Activated CD8-positive, alpha-beta memory T cell treated with anti-CD3 and anti-CD28 coated beads, Interleukin-2, amount 50 U/mL, for 1 hour (primary cell): ENCODE data around the gene HPX.
A peak's percentile ranks its signal among the peaks of the same experiment; 100 is the strongest.
"Not testable (repeated sequence)": the region's sequence is repeated elsewhere in the genome, so short reads cannot be mapped to it uniquely, and the experiment has no call there.

Source experiments
- DNase-seq: peaks from one replicate; pipeline ENCODE4 v3.0.0-alpha.2; 2020; ENCODE audit errors: extremely low read depth

HPX gene

DNA sequence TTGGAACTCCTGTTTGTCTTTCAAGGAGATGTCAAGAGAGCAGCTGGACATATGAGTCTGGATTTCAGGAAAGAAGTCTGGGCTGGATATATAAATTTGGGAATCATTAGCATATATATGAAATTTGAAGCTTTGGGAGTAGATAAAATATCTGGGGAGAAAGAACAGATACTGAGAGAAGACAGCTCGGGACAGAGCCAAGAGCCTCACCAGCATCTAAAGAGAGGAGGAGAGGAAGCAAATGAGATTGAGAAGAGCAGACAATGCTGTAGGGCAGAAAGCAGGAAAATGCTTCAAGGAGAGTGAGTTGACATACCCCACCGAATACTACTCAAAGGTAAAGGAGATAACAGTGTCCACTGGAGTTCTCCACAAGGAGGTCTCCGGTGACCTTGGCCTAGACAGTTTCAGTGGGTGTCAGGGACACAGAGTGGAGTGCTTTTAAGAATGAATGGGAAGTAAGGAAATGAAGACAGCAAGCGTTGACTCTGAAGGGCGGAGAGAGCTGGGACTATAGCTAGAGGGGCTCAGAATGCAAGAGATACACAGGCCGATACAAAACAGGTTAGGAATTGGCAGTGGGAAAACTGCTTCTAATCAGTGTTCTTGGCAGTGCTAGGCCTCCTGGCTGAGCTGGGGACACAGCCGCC lies 22.8 kb downstream of the HPX start:
- DNase-seq = no peak

DNA sequence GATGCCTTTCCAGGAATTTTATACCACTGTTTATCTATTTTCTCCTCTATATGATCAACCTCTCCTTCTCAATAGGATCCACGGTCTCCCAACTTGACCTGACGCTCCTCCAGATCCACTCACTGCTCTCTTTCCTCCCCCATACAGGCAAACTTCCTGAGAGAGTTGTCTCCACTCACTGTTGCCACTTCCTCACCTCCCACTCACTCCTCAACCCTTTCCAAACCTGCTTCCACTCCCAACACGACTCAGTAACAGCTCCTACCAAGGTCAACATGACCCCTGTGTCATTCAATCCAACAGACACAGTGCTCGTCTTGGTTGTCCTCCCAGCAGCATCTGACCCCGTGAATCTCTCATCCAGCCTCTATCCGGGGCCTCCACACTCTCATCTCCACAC lies 25.0 kb downstream of the HPX start:
- no peak for DNase-seq

DNA sequence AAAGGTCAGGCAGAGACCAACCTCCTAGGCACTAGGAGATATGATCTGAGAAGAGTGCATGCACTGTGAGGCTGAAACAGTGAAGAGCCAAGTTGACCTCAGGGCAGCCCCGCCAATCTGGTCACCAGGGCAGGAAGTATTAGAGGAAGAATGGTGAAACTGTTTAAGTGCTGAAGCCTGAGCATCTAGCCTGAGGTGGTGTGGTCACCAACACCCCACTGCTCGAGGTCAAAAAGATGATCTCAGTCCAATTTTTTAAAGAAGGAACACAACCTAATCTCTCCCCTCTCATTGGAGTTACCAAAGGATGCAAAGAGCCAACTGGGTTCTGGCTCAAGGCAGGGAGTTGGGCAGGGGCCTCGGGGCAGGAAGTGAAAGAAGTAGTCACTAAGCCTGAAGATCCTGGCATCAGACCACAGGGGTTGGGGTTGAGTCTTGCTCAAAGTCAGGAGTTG lies 25.9 kb downstream of the HPX start:
- DNase-seq = no peak

DNA sequence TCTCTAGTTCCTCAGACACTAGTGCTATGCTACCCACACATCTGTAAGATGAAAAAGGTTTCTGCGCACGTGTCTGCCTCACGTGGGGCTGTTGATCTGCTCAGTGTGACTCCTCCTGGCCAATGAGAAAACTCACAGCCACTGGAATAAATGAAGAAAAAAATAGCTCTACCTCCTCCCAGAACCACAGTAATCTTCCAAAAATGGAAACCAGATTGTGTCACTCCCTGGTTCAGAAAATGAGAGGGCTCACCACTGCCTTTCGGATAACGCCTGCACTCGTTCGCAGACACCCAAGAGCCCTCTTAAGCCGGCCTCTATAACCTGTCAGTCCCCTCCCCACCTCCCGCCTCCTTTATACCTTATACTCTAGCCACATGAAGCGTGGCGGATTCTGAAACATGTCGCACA lies 27.0 kb downstream of the HPX start:
- DNase-seq = peak; percentile 49

DNA sequence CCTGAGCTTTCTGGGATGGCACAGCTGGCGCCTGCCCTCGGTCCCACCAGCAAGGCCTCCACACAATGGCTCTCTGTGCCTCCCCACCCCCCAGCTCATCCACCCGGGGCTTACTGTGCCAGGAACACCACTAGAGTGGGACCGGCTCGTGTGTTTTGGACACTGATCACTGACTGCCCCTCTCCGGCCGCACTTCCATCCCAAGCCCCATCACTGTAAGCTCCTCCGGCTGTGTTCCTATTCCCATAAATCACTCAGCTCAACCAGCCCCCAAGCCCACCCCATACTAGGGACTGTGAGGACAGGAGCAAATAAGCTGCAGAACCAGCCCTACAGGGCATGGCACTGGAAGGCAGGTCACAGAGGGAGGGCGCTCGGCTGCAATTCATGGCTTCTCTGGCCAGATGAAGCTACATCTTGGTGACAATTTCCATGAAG lies 29.2 kb downstream of the HPX start:
- no peak for DNase-seq

DNA sequence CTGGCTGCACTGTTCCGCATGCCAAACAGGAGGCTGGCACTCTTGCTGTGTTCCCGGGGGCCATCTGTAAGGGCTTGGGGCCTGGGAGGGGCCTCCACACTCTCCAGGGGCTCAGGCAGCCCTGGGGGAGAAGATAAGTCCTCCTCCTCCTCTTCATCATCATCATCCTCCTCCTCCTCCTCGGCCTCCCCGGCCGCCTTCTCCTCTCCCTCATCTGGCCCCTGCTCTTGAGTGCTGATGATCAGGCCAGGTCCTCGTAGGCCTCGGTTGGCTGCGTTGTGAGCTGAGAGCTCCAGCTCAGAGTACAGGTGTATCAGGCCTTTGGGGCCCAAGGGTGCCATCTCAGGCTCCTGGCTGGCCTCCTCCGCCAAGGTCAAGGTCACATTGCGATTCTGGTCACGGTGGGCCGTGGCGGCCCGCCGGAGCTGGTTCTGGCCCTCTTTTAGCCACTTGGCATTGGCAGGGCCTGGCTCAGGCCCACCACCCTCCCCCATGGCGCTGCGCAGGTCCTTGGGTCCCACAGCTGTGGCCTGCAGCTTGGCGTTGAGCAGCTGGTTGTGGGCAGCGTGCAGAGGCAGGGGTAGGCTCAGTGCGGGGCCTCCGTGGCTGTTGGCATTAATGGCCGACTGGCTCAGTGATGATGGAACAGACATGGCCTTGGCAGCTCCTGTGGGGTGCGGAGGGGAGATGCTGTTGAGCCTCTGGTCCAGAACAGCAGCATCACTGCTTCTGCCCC lies 29.9 kb downstream of the HPX start:
- DNase-seq = no peak

DNA sequence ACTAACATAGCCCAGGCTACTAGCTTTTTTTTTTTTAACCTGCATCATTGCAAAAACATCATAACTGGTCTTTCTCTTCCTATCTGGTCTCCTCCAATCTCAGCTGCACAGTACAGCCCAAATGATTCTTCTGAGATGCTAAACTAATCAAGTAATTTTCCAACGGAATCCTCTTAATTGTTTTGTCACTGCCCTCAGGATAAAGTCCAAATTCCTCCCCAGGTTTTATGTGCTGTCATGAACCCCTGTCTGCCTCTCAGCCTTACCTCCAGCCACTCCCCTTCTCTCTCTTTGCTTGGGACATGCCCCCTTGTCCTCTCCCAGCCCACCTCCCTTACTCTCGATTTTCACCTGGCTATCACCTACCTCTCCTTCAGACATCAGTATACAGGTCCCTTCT lies 34.4 kb downstream of the HPX start:
- DNase-seq = no peak

DNA sequence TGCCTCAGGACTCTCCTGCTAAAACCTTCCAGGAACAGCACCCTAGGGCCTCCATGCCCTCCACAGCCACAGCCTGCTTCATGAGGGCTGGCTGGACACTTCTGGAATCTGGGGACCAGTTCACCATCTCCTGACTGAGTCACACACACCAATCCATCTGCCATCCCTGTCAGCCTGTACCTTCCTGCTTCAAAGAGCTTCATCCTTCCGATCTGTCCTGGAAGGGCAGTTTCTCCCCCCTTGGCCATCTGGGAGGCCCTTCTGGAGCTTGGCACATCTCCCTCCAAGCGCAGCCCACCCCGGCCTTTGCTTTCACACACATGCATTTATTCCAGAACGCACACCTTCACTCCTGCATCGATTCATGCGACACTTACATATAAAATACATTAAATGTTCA lies 34.9 kb downstream of the HPX start:
- no peak for DNase-seq

DNA sequence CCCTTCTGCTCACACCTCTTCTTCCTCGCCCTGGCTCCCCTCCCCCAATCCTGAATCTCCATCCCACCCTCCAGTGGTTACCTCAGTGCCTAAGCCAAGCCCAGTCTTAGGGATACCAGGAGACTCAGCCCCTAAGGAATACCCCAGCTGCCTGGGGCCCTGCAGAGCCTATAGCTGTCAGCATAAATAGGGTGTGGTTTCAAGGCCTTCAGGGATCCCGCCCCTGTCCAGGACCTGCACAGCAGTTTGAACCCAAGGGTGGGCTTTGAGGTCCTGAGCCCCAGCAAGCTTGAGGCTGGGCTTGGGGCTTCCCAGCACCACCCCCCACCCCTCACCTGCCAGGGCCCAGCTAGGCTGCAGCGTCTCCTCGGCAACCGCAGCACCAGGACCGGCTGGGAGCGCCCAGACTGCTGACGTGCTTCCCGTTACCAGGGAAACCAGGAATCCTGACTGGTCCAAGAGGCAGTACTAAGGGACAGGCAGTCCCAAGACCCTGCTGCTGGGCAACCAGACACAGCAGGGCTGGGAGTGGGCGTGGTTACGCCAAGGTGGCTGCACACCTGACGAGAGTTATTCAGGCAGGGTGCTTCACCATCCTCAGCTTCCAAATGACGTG lies 35.6 kb downstream of the HPX start:
- DNase-seq = no peak

DNA sequence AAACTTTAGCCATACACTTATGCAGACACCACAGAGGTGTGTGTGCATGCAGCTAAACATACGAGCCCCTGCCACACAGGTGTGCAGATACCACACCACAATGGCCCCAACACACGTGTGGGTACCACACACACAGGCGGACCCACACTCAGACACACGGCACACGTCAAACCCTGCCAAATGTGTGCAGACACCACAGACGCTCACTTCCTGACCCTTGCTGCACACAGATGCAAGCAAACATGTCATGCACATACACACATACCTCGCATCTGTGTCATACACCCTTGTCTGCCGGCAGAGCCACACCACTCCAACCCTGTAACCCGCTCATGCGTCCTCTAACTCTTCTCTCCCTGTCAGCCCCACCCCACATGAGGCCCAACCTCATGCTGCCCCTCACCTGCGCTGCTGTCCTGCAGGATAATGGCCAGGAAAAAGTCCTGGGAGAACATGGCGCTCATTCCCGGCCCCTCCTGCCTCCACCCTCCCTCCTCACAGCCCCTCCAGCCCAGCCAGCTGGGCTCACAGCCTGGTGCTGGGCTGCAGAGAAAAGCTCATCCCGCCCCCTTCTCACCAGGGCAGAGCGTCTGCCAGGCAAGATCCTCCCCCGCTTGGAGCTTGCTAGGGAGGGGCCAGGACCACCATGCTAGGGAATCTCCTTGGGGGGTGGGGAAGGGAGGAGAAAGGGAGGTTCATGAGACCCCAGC lies 36.3 kb downstream of the HPX start:
- DNase-seq = no peak

DNA sequence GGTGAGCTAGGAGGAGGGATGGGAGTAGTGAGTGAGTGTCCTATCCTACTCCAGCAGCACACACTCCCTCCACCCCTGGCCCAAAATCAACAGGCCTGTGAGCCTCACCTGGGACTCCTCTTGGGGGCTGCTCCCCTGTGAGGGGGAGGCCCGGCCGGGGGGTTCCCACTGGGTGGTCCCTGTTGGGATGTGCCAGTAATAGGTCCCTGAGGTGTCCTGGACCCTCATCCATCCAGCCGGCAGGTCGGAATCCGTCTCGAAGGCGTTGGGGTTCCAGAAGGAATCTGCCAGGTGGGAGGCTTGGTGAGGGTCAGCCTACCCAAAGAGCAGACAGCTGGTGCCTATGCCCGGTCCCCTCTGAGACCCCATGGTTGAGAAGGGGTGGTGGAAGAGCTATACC lies 37.2 kb downstream of the HPX start:
- DNase-seq = no peak

DNA sequence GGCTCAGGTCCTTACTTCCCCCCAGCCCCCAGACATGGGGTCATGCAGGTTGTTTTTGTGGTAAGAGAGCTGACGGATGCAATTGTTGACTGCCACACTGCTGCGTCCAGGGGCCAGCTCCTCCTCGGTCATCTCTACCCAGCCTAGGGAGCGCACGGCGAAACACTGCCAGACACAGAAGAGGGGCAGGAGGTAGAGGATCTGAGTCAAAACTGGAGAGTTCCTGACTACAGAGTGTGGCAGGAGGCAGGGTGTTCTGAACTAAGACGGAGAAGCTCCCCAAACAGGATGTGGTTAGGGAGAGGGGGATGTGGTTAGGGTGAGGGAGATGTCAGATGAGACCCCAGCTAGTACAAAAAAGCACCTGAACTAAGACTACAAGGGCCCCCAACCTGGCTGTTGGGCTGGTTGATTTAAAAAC lies 38.2 kb downstream of the HPX start:
- peak; percentile 61 for DNase-seq

DNA sequence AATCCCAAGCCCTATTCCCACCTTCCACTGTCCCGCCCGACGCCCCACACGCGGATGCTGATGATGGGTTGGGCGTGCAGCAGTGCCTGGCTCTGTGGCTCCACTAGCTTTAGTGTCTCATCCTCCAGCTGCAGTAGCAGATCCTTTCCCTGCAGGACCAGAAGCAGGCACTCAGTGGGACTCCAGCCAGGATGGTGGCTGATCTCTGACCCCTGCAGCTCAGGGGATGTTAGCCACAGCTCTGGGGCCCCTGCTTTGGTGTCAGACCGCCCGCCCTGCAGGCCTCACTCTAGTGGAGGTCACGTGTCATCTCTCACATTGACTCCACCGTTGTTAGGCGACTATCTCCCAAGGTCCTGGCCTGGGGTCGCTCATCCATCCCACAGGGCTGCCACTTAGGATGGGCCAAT lies 38.7 kb downstream of the HPX start:
- no peak for DNase-seq

DNA sequence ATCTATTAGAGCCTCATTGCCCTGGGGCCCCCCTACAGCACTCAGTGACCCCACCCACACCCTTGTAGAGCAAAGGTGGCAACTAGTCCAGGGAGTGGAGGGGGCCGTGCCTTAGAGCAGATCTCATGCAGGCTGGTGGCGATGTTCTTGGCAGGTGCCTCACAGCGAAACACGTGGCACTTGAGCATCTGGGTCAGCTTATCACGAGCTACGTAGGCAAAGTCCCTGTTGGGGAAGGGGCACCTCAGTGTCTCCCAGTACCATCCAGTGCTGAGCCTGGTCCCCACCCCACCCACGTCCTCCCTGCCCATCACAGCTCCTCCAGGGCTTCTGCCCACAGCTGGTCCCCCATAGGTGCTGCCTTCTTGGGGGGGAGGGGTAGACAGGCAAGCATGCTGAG lies 39.3 kb downstream of the HPX start:
- DNase-seq = no peak

DNA sequence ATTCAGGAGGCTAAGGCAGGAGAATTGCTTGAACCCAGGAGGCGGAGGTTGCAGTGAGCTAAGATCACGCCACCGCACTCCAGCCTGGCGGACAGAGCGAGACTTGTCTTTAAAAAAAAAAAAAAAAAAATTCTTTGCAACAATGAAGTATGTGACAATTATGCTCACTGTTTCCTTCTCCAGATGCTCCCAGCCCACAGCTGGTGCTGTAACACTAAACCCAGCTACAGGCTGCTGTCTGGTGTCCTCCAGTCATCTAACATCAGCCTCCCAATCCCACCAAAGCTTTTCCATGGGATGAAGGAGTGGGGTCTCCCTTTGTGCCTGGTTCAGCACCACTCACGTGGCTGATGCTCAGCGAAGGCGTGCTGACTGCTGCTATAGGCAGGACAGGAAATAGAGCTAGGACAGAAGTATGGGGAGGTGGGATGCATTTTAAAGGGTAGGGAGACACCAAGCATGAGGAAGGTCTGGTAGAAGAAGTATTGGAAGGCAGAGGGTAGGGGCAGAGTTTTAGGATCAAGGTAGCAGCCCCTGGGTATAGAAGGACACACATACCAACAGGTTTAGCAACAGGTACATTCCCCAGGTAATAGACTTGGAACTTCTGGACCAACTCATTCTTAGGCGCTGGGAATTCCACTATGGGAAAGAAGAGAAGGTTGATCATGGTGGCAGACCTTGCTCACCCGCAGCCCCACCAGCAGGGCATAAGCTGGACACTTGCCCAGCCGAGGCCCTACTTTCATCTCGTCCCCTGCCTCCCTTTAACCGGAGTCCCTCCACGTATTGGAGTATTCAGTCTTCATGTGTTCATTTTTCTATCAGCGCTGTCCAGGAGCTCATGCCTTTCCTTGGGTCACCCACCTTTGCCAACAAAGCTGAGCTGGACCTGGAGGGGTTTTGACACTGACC lies 40.1 kb downstream of the HPX start:
- DNase-seq = no peak

DNA sequence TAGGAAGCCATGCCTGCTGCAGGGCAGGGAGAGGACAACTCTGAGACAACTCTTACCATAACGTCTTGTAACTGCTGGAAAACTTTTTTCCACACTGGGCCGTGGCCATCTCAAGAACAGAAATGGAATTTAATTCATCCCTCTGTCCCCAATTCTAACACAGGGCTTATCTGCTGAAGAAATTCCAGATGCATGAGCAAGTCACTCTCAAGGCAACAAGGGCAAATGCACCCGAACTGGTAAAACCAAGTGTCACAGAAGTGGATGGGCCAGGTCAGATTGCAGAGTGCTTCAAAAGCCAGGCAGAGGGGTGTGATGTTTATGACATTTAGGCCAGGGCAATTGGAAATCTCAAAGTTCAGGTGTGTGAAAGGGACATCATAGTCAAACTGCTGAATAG lies 43.2 kb downstream of the HPX start:
- DNase-seq = no peak

DNA sequence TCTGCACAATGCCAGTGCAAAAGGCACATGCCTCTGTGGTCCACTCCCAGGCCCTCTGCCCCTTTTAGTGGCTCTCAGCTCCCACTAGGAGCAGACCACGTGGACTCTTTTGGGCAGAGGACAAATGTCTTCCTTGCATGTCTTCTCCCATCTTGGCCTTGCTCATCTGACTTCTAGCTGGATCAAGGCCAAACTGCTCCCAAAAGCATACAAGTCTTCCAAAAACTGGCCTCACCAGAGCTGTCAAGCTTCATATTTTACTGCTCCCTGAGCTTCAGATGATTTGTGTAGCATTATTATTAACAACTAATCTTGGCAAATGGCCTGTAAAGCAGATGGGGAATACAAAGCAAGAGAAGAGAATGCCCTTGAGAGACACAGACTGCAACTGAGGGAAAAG lies 43.6 kb downstream of the HPX start:
- no peak for DNase-seq

DNA sequence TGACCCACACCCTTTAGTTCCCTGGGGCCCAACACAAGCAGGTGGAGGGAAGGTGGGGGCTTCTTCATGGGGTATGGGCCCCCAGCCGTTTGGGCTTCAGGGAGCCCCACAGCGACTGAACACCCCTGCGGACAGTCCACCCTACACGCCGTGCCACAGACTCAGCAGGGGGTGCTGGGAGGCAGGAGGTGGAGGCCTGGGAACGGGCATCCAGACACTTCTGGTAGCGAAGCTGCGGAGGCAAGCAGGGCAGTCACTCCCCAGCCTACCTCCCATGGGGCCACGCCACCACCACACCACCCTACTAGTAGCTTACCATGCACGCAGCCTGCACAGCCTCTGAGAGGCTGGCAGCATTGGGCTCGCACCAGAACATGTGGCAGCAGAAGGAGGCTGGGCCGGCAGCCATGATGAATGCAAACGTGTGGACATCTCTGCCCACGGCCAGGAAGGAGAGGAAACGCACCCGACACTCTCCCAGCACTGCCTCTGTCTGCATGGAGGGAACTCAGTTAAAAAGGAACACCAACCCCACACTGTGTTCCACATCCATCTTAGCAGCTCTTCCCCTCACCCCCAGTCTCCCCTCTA lies 45.2 kb downstream of the HPX start:
- DNase-seq = no peak

DNA sequence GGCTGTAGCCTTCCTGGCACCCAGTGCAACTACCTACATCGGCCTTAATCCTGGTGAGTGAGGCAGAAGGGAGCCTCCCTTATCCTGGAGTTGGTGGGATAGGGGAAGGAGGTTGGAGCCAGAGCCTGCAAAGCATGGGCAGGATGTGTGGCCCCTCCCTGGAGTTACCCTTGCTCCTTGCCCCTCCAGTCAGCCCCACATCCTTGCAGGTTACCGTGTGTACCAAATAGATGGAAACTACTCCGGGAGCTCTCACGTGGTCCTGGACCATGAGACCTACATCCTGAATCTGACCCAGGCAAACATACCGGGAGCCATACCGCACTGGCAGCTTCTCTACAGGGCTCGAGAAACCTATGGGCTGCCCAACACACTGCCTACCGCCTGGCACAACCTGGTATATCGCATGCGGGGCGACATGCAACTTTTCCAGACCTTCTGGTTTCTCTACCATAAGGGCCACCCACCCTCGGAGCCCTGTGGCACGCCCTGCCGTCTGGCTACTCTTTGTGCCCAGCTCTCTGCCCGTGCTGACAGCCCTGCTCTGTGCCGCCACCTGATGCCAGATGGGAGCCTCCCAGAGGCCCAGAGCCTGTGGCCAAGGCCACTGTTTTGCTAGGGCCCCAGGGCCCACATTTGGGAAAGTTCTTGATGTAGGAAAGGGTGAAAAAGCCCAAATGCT lies 46.7 kb downstream of the HPX start:
- DNase-seq = no peak

DNA sequence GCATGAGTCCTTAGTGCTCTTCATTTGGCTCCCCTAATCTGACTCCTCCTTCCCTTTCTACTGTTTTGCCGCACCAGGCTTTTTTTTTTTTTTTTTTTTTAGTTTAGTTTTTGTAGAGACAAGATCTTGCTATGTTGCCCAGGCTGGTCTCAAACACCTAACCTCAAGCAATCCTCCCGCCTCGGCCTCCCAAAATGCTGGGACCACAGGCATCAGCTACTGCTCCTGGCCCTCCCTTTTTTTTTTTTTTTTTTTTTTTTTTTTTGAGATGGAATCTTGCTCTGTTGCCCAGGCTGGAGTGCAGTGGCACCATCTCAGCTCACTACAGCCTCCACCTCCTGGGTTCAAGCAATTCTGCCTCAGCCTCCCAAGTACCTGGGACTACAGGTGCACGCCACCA lies 48.5 kb downstream of the HPX start:
- DNase-seq = not testable (repeated sequence)
